ENCODE measurements around the gene KCNIP3.
"Not testable (repeated sequence)": the region's sequence is repeated elsewhere in the genome, so short reads cannot be mapped to it uniquely, and the experiment has no call there.

The KCNIP3 gene

GRCh38 chr2:95348609-95349567 is 51.7 kb downstream of the KCNIP3 start:
- no peak for DNase-seq (ENCODE audit: low read depth in 3 of 3)

DNA sequence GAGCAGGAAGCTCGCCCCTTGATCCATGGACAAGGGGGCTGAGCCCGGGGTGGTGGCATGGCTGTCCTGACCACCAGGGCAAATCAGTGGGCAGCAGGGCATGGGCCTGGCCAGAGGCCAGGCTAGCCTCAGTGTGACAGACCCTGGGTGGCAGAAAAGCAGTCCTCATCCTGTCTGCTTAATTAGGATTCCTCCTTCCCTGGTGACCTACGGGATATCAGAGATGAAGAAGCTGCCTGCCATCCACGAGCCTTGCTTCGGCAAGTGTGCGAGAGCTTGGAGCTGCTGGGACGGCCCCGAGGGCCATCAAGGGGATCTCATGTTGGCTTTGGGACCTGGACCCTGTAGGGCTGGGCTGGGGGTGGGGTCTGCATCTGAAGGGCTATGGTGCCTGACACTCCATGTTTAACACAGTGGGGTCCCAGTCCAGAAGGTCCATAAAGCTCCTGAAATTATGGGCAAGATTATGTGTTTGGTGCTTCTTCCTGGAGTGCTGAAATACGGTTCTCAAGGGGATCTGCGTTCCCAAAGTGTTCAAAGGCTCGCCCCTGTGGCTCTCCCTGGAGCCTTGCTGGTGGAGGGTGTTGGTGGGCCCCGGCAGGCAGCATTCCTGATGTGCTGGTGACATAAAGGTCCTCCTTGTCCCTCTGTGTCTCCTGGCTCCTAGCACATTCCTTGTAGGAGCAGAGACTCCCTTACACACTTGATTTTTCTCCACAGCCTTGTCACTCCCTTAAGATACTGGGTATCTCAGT is 52.6 kb downstream of the KCNIP3 start:
- no peak for DNase-seq (ENCODE audit: low read depth in 3 of 3)

- no peak for DNase-seq (ENCODE audit: low read depth in 3 of 3)
These were observed 53.2 kb downstream of the KCNIP3 start for GRCh38 chr2:95350368-95350767.

- no peak for DNase-seq (ENCODE audit: low read depth in 3 of 3)
These were observed 53.8 kb downstream of the KCNIP3 start for GRCh38 chr2:95350774-95351597.

- DNase-seq (ENCODE audit: low read depth in 3 of 3) = no peak
These were observed 54.4 kb downstream of the KCNIP3 start for GRCh38 chr2:95351598-95351915.

DNA sequence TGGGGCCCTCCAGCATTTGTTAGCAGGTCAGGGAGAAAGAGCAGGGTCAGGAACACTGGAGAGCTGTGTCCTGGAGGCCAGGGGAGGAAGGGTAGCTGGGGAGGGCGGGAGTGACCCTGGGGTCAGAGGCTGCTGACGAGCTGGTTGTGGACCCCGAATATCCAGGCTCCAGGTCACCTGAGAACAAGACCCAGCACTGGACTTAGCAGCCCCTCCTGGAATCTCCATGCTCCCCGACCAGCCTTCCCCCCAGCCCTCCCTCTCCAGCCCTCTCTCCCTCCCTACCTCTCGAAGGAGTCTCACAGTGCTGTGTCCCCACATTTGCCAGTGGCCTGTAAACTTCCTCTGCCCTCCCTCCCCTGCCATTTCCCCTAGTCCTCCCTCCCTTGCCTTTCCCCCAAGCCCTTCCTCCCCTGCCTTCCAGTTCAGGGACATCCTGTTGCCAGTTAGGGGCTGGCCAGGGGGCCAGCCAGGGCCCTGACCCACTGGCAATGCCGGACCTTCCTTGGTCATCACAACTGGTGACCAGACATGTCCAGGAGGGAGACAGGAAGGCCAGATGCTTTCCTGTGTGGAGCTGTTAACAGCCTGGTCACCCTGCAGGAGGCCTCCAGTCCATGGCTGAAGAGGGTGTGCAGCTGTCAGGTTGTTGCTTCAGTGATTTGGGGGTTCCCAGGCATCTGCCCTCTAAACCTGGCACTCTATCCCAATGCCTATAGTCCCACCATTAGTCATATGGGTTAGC is 55.3 kb downstream of the KCNIP3 start:
- DNase-seq (ENCODE audit: low read depth in 3 of 3) = no peak

DNA sequence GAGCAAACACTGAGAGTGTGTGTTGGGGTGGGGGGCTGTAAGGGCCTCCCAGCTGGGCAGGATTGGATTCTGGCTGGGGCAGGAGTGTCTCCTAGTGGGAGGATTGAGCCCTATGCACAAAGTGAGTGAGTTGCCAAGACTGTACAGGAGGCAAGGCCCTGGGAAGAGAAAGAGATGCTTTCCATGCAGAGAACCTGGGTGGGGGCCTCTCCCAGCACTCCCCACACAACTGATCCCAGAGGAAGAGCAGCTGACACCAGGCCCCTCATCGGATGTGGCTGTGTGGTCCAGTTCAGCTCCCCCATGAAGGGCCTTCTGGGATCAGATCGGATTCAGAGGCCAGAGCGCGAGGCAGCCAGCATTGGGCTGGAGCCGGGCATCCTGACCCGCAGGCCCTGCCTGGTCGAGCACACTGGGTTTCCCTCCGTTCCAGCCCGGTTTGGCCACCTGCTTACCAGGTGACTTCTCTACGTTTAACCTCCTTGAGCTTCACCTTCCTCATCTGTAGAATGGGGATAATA is 56.0 kb downstream of the KCNIP3 start:
- no peak for DNase-seq (ENCODE audit: low read depth in 3 of 3)

DNA sequence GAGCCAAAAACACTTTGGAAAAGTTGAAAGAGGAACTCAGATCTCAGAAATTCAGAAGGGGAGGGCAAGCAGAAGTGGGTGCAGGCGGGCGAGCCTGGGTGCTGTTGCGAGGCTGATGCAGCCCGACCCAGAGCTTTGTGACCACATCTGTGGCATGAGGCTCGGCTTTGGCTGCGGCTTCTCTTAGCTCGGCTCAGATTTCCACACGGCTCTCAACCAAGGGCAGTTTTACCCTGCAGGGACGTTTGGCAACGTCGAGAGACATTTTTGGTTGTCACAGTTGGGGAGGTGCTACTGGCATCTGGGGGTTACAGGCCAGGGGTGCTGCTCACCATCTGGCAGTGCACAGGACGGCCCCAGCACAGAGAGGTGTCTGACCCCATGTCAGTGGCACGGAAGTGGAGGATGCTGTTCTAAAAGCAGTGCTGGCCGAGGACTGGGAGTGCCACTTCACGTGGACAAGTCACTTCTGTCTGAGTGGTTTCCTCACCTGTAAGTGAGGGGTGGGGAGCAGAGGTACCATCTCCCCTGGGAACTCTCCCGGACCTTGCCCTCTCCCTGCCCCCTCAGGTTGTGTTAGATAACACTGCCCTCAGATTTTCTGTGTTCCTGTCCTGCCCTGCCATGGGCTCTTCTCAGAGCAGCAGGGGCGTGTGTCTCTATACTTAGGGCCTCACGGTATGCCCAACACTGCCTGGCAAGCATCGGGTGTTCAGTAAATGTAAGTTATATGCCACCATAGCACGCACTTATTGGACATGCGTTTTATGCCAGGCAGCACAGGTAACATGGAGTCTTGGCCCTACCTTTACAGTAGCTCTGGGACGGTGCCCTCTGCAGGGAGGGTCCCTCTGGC is 56.7 kb downstream of the KCNIP3 start:
- no peak for DNase-seq (ENCODE audit: low read depth in 3 of 3)

- no peak for DNase-seq (ENCODE audit: low read depth in 3 of 3)
These were observed 57.3 kb downstream of the KCNIP3 start for GRCh38 chr2:95354469-95354901.

DNA sequence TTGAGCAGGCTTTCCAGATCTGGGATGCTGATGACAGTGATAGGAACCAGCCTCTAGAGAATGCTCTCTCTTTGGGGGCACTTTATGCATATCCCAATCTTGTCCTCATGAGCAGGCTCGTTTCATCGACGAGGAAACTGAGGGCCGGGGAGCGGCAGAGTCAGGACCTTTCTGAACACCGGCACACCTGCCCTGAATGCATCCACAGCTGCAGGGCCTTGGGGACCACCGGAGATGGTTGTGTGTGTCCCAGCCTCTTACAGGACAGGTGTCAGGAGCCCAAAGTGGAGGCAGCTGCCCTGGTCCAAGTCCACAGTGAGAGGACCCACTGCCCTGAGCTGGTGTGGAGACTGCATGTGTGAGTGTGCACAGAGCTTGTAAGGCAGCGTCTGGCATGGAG is 57.8 kb downstream of the KCNIP3 start:
- DNase-seq (ENCODE audit: low read depth in 3 of 3) = no peak

- not testable (repeated sequence) for DNase-seq (ENCODE audit: low read depth in 3 of 3)
These were observed 58.3 kb downstream of the KCNIP3 start for GRCh38 chr2:95355486-95355885.

DNA sequence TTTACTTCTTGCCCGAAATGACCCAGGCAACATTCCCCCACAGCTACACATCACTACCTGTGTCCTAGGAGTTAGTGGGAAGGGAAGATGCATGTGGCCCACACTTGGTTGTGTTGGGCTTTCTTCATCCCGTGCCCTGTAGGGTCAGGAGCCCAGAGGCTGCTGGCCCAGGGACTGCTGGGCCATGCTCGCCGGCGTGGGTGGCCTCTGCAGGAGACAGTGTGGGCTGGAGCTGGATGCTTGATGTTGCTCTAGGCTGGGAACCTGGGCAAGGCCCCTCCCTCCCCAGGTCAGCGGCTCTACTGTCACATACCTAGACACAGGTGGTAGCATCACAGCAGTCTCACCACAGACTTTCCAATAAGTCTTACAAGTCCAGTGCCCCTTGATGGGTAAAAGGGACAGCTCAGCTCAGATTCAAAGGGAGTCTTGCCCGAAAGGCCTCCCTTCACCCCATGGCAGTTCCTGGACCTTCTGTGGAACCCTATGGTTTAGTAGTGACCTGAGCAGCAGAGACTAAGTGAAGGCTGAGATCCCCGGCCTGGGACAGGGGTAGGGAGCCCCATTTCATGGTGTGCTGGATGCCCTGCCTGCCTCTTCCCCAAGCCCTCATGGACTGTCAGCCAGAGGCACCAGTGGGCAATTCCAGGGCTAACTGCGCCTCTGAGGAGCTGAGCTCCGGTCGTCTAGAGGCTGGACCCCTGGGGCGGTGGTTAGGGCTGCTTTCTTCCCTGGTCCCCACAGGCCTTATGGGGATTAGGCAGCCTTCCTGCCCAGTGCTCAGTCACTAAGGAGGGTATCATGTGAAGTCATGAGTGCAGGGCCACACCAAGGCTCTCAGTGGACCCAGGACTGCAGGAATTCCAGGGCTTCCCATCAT is 59.9 kb downstream of the KCNIP3 start:
- DNase-seq (ENCODE audit: low read depth in 3 of 3) = no peak

DNA sequence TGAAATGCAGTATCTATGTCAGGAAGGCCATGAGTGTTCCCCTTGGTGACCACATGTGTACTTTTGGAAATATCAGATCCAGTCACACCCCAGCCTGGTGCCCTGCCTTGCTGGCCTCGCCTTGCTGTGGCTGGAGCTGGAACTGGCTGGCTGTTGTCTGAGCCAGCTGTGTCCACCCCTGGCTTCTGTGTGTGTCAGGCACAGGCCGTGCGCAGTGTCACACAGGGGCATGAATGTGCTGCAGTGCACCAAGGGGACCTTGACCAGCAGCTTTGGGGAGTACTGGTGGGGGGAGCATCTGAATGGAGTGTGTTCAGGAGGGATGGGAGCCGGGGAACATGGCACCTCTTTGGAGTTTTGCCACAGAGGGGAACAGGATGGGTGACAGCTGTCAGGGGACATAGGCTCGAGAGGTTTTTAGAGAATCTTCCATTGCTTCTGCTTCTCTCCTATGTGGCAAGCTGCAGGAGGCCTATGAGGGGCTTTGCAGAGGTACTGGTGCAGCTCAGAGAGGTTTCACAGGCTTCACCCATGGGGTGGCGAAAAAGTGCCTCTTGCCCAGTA is 60.7 kb downstream of the KCNIP3 start:
- no peak for DNase-seq (ENCODE audit: low read depth in 3 of 3)

DNA sequence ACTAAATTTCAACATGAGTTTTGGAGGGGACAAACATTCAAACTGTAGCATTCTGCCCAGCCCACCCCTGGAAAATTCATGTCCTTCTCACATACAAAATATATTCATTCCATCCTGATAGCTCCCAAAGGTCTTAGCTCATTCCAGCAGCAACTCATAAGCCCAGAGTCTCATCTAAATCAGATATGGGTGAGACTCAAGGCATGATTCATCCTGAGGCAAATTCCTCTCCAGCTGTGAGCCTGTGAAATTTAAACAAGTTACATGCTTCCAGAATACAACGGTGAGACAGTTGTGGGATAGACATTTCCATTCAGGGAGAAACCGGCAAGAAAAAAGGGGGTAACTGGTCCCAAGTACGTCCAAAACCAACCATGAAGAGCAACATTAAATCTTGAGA is 61.9 kb downstream of the KCNIP3 start:
- no peak for DNase-seq (ENCODE audit: low read depth in 3 of 3)

- DNase-seq (ENCODE audit: low read depth in 3 of 3) = no peak
These were observed 62.4 kb downstream of the KCNIP3 start for GRCh38 chr2:95359501-95359930.

- no peak for DNase-seq (ENCODE audit: low read depth in 3 of 3)
These were observed 64.3 kb downstream of the KCNIP3 start for GRCh38 chr2:95361216-95361980.

DNA sequence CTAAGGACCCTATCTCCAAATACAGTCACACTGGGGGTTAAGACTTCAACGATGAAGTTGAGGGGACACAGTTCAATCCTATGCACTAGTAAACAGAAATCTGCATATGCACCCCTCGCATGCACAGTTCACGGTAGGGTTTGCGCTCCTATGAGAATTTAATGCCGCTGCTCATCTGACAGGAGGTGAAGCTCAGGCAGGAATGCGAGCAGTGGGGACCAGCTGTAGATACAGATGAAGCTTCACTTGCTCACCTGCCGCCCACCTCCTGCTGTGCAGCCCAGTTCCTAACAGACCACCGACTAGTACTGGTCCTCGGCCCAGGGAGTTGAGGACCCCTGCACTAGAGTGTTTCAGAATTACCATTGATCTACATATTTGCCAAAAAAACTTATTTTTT is 65.3 kb downstream of the KCNIP3 start:
- no peak for DNase-seq (ENCODE audit: low read depth in 3 of 3)

DNA sequence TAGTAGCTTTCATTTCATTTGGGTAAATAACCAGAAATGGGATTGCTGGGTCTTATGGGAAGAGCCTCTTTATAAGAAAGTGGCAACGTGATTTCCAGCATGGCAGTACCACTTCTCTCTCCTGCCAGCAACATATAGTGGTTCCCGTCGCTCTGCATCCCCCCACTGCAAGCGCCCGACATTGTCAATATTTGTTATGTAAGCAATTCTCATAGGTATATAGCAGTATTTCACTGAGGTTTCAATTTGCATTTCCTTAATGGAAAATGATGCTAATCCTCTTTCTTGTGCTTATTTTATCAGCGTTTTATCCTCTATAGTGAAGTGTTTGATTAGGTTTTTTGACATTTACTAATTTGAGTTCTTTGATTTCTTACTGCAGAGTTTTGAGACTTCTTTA is 69.4 kb downstream of the KCNIP3 start:
- DNase-seq (ENCODE audit: low read depth in 3 of 3) = no peak
